GM04504 (cell line): ENCODE data around the gene DCAF8.
A peak's percentile ranks its signal among the peaks of the same experiment; 100 is the strongest.
"Not testable (repeated sequence)": the region's sequence is repeated elsewhere in the genome, so short reads cannot be mapped to it uniquely, and the experiment has no call there.

Experiments
- DNase-seq: peaks from one replicate; pipeline ENCODE4 v3.0.0-alpha.2; 2012; ENCODE audit warnings: low read depth

The DCAF8 gene

DNA sequence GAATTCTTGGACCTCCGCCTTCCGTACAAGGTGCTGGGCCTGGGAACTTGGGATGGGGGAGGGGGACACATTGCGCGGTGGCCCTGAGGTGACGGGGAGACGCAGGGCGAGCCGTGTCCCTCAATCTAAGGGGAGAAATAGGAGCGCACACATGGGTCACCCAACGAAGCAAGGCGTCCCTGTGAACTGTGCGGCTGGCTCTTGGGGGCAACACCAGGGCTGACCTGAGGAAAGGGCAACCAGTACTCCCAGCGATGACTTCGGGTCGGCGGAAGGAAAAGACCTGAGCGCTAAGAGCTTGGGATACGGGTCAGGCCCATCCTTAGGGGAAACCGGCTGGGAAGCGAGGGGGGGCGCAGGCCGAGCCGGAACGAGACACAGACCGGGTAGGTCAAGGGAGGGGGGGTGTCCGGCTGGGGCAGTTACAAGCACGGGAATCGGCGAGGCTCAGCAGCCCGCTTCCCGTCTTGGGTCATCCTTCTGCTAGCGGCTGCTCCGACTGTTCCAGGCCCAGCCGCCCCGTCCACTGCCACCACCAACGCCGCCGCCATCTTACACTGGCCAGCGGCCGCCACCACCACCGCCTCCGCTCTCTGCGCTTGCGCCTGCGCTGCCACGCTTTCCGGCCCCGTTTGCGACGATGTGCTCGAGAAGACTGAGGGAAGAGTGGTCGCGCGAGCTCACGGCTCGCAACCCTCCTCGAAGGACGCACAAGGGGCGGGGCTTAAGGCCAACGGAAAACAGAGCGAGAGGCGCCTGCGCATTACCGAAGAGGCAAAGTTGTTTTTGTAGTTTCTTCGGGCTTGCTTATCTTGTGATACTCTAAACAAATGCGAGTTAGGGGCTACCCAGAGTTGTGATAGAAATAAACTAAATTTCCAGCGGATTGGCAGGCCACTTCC, at the start of gene DCAF8:
TSS of gene DCAF8 (minus strand) at position 657 of the 902 bp plus-strand sequence. CDS start 18,541 bp downstream, outside the sequence.
- DNase-seq = peak; percentile 95

- no peak for DNase-seq
Observed at GRCh38 chr1:160309571-160309970, 47.2 kb upstream of the DCAF8 start.

DNA sequence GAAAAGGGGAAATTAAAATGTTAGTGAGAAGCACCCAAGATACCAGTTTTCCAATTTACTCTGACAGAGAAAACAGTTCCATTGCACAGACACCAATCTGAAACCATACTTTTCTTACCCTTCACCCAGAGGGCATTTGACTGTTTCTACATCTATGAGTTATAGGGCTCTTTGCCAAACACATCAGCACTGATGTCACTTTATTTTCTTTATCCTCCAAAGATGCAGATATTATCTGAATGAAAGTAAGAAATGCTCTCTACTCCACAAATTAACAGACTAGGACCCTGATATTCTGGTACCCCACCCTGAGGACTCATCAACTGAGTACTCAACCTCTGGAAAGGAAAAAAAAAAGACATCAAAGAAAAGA, 46.8 kb upstream of the DCAF8 start:
- DNase-seq = peak; percentile 10

DNA sequence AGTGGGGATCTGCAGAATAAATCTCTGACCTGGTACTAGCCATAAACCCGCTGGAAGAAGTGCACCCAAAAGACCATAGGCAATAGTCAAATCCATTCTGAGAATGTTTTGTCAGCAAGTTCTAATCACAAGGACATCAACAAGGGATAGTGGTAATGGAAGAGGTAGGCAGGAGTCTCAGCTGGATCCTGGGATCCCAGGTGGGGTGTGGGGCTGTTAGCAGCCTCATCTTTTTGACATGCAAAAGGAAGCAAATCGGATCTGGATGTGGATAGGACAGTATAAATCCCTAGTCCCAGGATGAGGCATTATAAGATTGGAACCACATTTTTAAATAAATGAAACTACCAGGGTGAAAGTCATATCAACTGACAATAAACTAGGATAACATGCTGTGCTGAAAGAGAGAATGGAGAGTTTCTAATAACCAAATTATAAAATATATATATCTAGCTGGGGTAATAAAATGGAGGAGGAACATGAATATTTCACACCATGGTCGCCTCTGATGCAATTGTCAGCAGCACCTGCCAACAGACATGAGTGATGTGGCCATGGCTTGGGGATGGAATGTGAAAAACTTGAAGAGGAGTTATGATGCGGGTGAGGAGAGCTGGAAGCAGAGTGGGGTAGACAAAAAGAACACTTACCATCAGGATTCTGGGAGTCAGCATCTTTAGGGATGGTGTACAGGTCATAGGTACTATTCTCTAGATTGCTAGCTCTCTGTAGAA, 46.3 kb upstream of the DCAF8 start:
- DNase-seq = no peak

DNA sequence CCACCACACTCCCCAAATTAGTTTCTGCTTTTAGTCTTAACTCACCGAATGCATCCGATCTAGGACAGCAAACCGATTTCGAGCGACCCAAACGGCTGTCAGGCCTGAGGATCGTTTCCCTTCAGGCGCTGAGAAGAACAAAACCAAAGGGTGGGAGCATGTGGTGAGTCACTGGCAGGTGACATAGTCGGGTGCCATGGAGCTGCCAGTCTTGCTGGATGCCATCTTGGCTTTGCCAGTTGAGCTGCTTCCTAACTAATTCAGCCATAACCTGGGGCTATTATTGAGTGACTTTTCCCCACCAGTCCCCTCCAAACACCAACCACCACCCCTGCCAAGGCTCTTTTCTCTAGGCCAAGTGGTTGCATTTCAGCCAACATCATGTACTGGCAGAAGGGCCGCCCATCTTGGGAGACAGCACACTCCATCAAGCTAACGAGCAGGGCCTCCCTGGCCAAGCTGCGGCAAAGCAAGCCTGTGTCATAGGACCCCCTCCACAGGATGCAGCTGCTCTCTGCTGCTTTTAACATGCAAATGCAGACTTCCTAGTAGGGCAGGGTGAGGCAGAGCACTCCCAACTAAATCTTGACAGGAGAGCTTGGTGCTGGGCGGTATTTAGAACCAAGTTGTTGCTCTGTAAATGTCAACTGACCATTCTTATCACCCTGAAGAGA, 44.9 kb upstream of the DCAF8 start:
- no peak for DNase-seq

- no peak for DNase-seq
Observed at GRCh38 chr1:160300173-160300572, 37.8 kb upstream of the DCAF8 start.

DNA sequence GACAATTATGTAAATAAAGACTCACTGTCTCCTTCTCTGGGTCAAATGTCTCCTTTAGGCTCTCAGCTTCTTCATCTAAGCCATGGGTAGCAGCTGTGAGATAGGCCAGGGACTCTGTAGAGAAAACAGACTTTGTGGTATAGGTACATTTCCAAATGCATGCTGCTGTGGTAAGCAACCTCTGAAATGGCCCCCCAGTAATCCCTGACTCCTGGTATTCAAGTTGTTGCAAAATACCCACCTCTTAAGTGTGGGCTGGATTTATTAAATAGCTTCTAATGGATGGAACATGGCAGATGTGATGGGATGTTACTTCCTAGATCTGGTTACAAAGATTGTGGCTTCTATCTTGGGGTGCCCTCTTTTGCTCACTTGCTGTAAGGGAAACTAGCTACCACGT, 33.7 kb upstream of the DCAF8 start:
- DNase-seq = no peak

- no peak for DNase-seq
Observed at GRCh38 chr1:160293020-160293968, 30.9 kb upstream of the DCAF8 start.

DNA sequence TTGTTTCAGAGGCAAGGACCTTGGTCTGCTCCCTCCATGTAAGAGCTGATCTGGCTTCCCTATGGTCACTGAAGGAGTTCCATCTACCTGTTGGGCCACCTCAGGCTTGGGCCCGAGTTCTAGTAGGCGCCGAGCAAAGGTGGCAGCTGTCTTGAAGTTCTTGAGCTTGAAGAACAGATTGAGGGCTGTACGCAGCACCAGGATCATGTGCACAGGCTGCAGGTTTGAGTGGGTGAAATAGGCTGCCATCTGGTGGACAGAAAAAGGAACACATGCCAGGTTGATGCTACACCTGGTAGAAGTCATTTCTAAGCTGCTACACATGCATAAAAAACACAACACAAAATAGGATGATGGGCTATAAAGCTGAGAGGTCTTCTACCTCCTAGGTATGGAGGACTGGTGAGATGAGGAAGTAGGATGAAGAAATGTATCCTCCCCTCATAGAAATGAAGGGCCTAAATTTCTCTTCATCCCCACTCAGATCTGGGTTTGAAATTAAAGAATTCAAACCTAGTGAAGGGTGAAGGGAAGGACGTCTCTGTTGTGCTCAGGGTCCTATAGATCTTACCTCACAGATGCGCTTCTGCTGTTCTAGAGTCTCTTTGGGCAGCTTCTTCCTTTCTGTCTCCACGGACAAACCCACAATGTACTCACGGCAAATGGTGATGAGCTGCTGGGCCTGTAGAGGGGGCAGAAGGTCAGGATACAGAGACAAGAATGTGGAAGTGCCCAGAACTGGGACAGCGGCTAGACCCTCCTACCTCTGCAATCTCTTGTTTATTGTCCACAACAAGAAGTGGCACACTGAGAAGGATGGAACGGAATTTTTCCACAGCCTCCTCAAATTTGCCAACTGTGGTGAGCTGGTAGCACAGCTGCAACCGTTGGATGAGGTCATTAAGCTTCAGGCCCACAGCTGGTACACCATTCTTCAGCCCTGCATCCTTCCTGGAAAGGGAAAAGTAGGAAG, 29.2 kb upstream of the DCAF8 start:
- peak; percentile 33 for DNase-seq

GRCh38 chr1:160287769-160288168, 25.4 kb upstream of the DCAF8 start:
- not testable (repeated sequence) for DNase-seq

DNA sequence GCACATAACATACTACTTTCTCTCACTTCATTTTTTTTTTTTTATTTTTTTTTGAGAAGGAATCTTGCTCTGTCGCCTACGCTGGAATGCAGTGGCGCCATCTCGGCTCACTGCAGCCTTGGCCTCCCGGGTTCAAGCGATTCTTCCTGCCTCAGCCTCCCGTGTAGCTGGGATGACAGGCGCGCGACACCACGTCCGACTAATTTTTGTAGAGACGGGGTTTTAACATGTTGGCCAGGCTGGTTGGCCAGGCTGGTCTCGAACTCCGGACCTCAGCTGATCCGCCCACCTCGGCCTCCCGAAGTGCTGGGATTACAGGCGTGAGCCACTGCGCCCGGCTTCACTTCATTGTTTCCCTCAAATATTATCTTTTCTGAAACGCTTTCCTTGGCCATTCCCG, 23.2 kb upstream of the DCAF8 start:
- no peak for DNase-seq

DNA sequence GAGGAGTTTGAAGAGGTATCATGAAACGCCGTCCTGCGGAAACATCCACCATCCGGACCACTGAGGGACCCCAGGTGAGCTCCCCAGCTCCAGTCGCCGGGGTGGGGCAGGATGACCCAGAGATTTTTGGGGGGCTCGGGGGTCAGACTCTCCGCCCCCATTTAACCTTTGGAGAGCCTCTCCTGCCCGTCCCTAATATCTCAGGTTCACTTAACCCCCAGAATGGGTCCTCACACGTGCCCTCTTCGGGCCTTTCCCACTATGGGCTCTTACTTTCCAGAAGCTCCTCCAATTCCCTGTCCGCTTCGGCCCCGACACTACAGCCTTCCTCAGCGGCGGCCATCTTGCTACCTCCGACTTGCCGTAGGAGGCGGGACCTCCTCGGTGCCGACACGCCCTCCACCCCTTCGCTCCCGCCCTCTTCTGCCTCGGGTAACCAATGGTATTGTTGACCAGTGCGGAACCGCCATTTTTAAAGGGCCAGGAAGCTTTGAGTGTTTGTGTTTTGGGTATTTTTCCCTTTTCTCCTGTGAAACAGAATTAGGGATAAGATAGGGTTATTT, 22.5 kb upstream of the DCAF8 start, which contains the start of gene PEX19:
TSS of gene PEX19 (minus strand) at position 352 of the 563 bp plus-strand sequence. CDS start at position 343, 9 bp downstream.
- DNase-seq = peak; percentile 83

DNA sequence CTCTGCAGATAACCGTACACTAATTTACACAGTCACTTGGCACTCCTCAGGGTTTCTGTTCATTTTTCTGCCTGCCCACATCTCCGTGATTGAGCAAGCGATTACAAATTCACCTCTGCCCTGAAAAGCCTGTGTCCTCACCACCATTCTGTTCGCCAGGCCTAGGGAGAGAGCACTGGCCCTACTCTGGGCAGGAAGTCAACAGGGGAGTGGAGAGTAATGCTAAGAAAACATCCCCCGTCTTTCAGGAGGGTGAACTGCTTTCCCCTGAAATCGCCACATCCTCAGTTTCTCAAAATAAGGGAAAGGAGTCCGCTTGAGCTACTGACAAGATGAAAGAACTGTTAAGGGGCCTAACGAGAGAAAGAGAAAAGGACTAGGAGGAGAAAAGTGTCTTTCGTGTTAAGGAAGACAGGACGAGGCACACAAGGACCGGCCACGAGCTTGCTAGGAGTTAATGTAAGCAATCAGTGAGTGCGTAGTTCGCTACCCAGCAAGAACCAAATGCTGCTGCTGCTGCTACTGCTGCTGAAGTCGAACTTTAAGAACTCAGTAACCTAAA, 22.0 kb upstream of the DCAF8 start:
- peak; percentile 57 for DNase-seq

- no peak for DNase-seq
Observed at GRCh38 chr1:160282807-160283206, 20.5 kb upstream of the DCAF8 start.

DNA sequence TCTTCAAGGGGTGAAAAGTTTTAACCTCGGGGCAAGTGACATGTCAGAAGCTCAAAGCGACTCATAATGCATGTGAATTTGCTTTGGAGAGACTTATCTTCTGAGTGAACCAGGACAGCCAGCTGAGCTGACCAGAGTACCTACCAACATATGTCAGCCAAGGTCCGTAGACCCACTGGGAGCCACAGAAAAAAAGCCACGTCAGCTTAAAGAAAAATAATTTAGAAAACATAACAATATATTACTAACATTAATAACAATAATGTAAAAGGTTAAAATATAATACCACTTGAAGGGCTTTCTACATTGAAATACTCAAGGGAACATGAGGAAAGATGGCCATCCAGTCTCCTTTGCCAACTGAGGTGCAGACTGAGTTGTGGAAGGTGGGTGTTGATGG, 15.6 kb upstream of the DCAF8 start:
- no peak for DNase-seq

DNA sequence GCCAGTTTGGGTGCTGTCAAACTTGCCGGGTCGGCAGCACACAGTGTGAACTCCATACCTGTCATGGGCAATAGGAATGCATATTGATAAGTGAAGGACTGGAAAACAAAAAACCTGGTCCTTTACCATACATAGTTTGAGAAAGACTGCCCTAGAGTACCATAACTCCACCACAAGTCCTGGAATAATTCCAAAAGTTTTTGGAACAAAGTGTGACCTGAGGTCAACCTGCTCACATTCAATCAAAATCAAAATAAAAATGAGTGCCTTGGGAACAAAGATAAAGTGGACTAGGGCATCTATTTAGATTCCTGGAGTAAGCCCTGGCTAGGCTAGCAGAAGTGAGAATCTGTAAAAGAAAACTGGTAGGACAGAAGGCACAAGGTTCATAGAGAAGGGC, 15.0 kb upstream of the DCAF8 start:
- DNase-seq = no peak

GRCh38 chr1:160271025-160271424, 8.7 kb upstream of the DCAF8 start:
- no peak for DNase-seq

DNA sequence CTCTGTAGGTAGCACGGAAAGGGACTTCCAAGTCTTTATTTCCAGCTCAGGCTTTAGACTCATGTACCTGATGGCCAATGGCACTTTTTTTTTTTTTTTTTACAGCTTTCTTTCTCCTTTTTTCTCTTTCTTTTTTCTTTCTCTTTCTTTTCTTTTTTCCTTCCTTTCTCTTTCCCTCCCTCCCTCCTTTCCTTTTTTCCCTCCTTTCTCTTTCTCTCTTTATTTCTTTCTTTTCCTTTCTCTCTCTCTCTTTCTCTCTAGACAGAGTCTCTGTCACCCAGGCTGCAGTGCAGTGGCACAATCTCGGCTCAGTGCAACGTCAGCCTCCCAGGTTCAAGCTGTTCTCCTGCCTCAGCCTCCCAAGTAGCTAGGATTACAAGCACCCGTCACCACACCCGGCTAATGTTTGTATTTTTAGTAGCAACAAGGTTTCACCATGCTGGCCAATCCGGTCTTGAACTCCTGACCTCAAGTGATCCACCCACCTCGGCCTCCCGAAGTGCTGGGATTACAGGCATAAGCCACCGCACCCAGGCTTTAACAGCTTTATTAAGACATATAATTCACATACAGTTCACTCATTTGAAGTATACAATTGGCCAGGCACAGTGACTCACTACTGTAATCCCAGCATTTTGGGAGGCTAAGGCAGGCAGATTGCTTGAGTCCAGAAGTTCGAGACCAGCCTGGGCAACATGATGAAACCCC, 5.1 kb upstream of the DCAF8 start:
- DNase-seq = no peak

DNA sequence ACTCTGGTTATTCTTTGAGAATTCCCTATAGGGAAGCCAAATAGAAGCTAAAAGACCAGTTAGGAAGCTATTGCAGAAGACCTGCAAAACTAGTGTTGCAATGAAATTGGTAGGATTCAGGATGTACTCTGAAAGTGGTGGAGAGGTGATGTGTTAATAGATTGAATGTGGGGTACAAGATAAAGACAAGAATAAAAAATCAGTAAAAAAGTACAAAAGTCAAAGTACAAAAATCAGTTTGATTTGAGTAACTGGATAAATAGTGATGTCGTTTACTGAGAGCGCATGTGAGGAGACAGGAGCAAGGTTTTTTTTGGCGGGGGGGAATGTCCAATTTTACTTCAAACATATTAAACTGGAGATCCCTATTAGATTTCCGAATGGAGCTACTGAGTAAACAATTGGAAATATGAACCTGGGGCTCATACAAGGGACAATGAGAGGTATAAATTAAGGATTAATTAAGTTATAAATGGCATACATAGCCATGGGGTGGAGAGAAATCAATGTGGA, 2.5 kb upstream of the DCAF8 start:
- no peak for DNase-seq
